Stomach smooth muscle (tissue), 2 donors: ENCODE data around the gene BNIP3.

Experiments used
- H3K27ac ChIP-seq: one replicate; pipeline ENCODE4 v1.7.0; 2013; ENCODE audit warnings: mild to moderate bottlenecking, low read length, inconsistent platforms
- H3K27me3 ChIP-seq, 2 donors: one replicate each; pipeline ENCODE4 v1.7.0; 2013; ENCODE audit warnings: low read length in 2 of 2; ENCODE audit not compliant: insufficient read depth in 2 of 2, control insufficient read depth in 1 of 2
- H3K36me3 ChIP-seq, 2 donors: one replicate each; pipeline ENCODE4 v1.7.0; 2013; ENCODE audit warnings: low read length in 2 of 2; ENCODE audit not compliant: control insufficient read depth in 2 of 2, insufficient read depth in 2 of 2
- H3K4me1 ChIP-seq: one replicate; pipeline ENCODE4 v1.7.0; 2013; ENCODE audit warnings: low read length; ENCODE audit not compliant: control insufficient read depth, insufficient read depth
- H3K4me3 ChIP-seq, 2 donors: one replicate each; pipeline ENCODE4 v1.7.0; 2013; ENCODE audit warnings: low read length in 2 of 2
- H3K9ac ChIP-seq, 2 donors: one replicate each; pipeline ENCODE4 v1.7.0; 2013; ENCODE audit warnings: low read length in 2 of 2, mild to moderate bottlenecking in 1 of 2
- H3K9me3 ChIP-seq, 2 donors: one replicate each; pipeline ENCODE4 v1.7.0; 2013; ENCODE audit warnings: low read length in 2 of 2; ENCODE audit not compliant: control insufficient read depth in 2 of 2
- donor health status: healthy.
- donor health status: Pancreatic carcinoma.

Gene BNIP3

DNA sequence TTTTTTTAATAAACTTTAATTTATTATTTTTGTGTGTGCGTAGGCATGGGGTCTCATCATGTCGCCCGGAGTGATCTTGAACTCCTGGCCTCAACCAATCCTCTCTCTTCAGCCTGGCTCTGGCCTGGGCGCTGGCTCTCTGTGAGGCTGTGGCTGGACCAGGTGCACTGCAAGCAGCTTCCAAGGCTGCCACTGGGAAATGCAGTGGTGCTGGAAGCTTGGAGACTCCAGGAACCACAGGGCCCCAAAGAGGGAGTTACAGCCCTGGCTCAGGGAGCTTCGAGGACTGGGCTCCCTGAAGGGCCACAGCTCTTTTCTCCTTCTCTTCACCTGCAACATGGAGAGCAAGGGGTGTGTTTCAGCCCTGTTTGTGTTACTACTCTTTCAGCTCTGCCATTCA is 36.7 kb upstream of the BNIP3 start:
- no peaks in the 10 kb centered on the region for H3K36me3 ChIP-seq
- H3K9me3 ChIP-seq, result no peaks in the 10 kb centered on the region
- peaks cover 2 to 3% of the 10 kb centered on the region in 2 donors for H3K27me3 ChIP-seq
- peaks cover 4% of the 10 kb centered on the region for H3K4me1 ChIP-seq
- no peak overlapping the region for H3K27ac ChIP-seq
- H3K4me3 ChIP-seq, result no peak overlapping the region
- H3K9ac ChIP-seq, result no peak overlapping the region

DNA sequence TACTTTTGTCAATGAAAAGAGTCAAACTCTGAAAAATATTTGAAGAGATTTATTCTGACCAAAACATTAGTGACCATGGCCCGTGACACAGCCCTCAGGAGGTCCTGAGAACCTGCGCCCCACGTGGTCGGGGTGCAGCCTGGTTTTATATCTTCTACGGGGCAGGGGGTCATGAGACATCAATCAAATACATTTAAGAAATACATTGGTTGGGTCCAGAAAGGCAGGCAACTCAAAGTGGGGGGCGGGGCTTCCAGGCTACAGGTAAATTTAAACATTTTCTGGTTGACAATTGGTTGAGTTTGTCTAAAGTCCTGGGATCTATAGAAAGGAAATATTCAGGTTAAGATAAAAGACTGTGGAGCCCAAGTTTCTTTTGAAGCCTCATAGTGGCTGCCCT is 34.8 kb upstream of the BNIP3 start:
- H3K27me3 ChIP-seq, result no peaks in the 10 kb centered on the region
- peaks cover under 1% of the 10 kb centered on the region for H3K4me1 ChIP-seq
- H3K9ac ChIP-seq, result no peak overlapping the region
- H3K36me3 ChIP-seq, result no peaks in the 10 kb centered on the region
- no peak overlapping the region for H3K4me3 ChIP-seq
- no peaks in the 10 kb centered on the region for H3K9me3 ChIP-seq
- H3K27ac ChIP-seq, result no peak overlapping the region

DNA sequence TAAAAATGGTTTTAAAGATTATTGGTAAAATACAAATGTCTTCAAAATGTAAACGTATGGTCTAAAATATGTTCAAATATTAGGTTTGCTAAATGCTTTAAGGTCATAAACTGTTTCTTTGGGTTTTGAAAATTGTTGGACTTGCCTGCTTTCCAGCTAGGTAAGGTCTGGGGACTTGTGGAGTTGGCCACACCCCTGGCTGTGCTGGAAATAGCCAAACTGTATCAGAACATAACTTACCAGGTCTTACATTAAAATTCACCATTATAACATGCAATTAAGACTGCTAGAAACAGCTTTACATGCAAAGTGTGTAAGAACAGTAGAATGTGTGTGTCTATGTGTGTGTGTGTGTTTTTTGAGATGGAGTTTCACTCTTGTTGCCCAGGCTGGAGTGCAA is 29.7 kb upstream of the BNIP3 start:
- no peaks in the 10 kb centered on the region for H3K36me3 ChIP-seq
- H3K4me3 ChIP-seq, result no peak overlapping the region
- H3K9ac ChIP-seq, result no peak overlapping the region
- no peaks in the 10 kb centered on the region for H3K27me3 ChIP-seq
- H3K27ac ChIP-seq, result no peak overlapping the region
- no peaks in the 10 kb centered on the region for H3K9me3 ChIP-seq
- peaks cover 7% of the 10 kb centered on the region for H3K4me1 ChIP-seq

DNA sequence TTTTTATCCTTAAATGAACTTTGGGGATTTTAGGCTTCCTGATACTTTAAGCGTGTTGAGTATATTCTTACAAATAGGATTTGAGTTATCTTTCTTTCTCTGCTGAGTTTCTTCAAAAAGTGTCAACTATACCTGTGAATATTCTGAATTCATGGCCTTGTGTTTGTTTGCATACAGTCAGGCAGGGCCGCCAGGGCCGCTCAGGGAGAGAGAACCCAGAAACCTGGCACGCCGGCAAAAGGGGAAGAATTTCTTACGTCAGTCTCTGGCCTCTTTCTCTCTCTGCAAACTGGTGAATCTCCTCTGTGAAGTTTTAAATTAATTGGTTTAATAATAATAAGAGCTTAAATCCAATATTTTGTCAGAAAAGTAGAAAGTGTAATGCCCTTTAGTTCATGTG is 29.3 kb upstream of the BNIP3 start:
- Histone ChIP-seq H3K9ac (no peak overlapping the region), H3K4me1 (peaks cover 7% of the 10 kb centered on the region), H3K4me3 (no peak overlapping the region), H3K27me3 (no peaks in the 10 kb centered on the region), H3K9me3 (no peaks in the 10 kb centered on the region), H3K36me3 (no peaks in the 10 kb centered on the region), H3K27ac (peak overlapping the region; percentile 70)

DNA sequence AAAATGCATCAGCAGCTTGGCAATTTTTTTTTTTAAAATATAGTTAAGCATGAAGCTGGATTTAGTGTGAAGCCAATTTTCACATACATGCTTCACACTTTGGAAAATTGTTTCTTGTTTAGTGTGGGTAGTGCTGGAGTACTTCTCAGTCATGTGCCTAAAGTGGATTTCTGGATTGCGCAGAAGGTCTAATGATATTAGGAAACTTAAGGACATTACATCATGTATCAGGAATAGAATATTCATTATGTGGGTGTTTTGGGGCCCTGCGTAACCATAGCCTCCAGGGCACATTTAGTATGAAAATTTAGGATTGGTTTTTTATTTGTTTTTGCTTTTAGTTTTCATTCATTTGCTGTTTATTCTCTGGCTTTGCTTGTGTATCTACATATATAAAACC is 28.8 kb upstream of the BNIP3 start:
- Histone ChIP-seq H3K27ac (peak overlapping the region; percentile 70), H3K9ac (no peak overlapping the region), H3K27me3 (no peaks in the 10 kb centered on the region), H3K4me3 (no peak overlapping the region), H3K36me3 (no peaks in the 10 kb centered on the region), H3K9me3 (no peaks in the 10 kb centered on the region), H3K4me1 (peaks cover 7% of the 10 kb centered on the region)

DNA sequence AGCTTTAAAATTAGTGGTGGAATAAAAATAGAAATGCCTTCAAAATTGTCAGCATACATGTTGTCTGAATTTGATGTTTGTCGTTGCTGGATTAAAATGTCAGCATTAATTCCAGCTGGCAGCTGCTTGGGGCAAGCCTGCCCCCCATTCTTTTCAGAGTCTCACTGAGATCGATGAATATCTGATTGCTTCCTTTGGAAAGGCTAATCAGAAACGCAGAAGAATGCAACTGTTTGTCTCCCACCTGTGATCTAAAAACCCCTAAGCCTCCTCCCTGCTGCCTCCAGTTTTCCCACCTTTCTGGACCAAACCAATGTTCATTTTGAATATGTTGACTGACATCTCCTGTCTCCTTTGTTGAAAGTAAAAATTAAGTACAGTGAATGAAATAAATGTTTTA is 27.9 kb upstream of the BNIP3 start:
- no peak overlapping the region for H3K9ac ChIP-seq
- no peaks in the 10 kb centered on the region for H3K27me3 ChIP-seq
- H3K4me1 ChIP-seq, result peaks cover 7% of the 10 kb centered on the region
- H3K36me3 ChIP-seq, result no peaks in the 10 kb centered on the region
- H3K27ac ChIP-seq, result no peak overlapping the region
- no peak overlapping the region for H3K4me3 ChIP-seq
- no peaks in the 10 kb centered on the region for H3K9me3 ChIP-seq

DNA sequence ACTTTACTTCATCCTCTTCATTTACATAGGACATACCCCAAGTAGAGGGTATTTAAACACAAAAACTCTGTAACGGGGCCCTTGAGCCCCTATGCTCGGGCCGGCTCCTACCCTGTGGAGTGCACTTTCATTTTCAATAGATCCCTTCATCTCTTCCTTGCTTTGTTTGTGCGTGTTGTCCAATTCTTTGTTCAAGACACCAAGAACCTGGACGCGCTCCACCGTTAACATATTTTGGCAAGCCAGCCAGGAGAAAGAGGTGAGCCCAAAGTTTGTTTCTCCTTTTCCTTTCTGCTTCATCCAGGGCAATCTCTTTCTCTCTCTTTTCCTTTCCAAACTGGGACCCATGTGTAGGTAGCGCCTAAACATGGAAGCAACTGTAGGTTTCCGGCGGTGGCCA is 26.0 kb upstream of the BNIP3 start:
- no peak overlapping the region for H3K4me3 ChIP-seq
- no peak overlapping the region for H3K9ac ChIP-seq
- H3K9me3 ChIP-seq, result no peaks in the 10 kb centered on the region

DNA sequence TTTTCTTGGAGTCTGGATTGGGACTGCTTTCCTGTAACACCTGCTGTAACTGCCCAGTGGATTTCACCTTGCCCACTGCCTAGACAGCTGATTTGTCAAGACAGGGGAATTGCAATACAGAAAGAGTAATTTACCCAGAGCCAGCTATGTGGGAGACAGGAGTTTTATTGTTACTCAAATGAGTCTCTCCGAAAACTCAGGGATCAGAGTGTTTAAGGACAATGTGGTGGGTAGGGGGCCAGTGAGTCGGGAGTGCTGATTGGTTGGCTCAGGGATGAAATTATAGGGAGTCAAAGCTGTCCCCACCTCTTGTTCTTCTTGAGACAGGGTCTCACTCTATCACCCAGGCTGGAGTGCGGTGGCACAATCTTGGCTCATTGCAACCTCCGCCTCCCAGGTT is 25.2 kb upstream of the BNIP3 start:
- Histone ChIP-seq H3K4me1 (peaks cover 8% of the 10 kb centered on the region), H3K36me3 (no peaks in the 10 kb centered on the region), H3K4me3 (no peak overlapping the region), H3K9ac (no peak overlapping the region), H3K27ac (no peak overlapping the region), H3K9me3 (no peaks in the 10 kb centered on the region), H3K27me3 (peaks cover 0 to 2% of the 10 kb centered on the region in 2 donors)

More for the DNA sequence above, 26.0 kb upstream of the BNIP3 start:
- H3K36me3 ChIP-seq, result no peaks in the 10 kb centered on the region
- peaks cover 0 to 2% of the 10 kb centered on the region in 2 donors for H3K27me3 ChIP-seq
- H3K4me1 ChIP-seq, result peaks cover 7% of the 10 kb centered on the region
- no peak overlapping the region for H3K27ac ChIP-seq

DNA sequence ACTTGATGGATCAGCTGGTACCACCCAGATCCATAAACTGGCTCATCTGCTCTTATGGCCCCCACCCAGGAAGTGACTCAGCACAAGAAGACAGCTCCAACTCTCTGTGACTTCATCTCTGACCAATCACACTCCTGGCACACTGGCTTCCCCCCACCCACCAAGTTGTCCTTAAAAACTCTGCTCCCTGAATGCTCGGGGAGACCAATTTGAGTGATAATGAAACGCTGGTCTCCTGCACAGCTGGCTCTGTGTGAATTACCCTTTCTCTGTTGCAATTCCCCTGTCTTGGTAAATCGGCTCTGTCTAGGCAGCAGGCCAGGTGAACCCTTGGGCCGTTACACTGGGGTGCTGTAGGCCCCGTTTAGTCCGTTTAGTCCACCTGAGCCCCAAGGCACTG is 23.4 kb upstream of the BNIP3 start:
- H3K4me3 ChIP-seq, result no peak overlapping the region
- peaks cover 0 to 2% of the 10 kb centered on the region in 2 donors for H3K27me3 ChIP-seq
- H3K9me3 ChIP-seq, result no peaks in the 10 kb centered on the region
- peaks cover 3% of the 10 kb centered on the region for H3K4me1 ChIP-seq
- no peak overlapping the region for H3K27ac ChIP-seq
- H3K36me3 ChIP-seq, result no peaks in the 10 kb centered on the region
- no peak overlapping the region for H3K9ac ChIP-seq

DNA sequence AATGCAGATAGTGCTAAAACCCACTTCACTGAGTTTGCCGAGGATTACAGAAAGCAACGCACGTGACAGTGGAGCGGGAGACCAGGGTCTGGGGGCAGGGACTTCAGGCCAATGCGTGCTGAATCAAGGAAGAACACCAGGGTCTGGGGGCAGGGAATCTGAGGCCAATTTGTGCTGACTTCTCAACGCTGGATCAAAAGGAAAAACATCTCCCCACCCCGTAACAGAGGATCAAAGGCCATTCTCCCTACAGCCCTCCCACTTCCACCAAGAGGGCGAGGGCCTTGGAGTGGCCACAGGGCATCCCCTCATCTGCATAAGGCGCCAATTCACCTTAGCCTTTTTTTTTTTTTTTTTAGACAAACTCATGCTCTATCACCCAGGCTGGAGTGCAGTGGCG is 22.3 kb upstream of the BNIP3 start:
- Histone ChIP-seq H3K4me1 (peaks cover 3% of the 10 kb centered on the region), H3K27me3 (peaks cover 0 to 2% of the 10 kb centered on the region in 2 donors), H3K9ac (no peak overlapping the region), H3K36me3 (no peaks in the 10 kb centered on the region), H3K9me3 (no peaks in the 10 kb centered on the region), H3K27ac (no peak overlapping the region), H3K4me3 (no peak overlapping the region)

DNA sequence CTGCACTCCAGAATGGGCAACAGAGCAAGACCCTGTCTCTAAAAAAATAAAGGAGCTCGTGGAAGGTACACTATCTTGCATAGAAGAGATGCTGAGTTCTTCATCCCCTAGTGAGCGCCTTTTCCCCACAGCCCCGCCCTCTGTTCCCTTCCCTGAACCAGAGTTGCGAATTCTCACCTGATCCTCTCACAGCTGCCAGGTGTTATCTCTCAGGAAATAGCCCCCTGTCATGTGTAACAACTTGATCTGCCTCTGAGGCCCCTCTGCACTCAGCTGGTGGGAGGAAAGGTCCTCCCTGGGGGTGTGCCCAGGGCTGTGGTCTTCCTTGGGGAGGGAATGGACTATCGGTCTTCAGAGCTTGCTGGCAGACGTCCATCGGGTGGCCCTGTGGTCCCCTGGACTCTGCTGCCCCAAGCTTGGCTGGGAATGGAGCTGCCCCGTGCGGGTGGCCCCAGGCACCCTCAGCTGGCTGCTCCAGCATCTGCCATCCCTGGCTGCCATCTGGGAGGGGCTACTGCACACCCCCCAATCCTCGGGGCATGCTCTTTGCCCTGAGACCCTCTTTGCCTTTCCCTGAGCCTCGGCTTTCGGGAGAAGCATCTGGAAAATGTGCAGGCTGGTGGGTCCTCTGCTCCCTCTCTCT is 21.7 kb upstream of the BNIP3 start:
- H3K4me3 ChIP-seq, result no peak overlapping the region
- no peaks in the 10 kb centered on the region for H3K36me3 ChIP-seq
- H3K27ac ChIP-seq, result no peak overlapping the region
- peaks cover 3% of the 10 kb centered on the region for H3K4me1 ChIP-seq
- no peak overlapping the region for H3K9ac ChIP-seq
- no peaks in the 10 kb centered on the region for H3K9me3 ChIP-seq
- peaks cover 0 to 2% of the 10 kb centered on the region in 2 donors for H3K27me3 ChIP-seq
